Measurements from ENCODE around the gene SAXO1. TPM values are rescaled to one million over a fixed set of nuclear protein-coding genes. Genes with fewer than 3 reads are reported as not detected.

SAXO1 gene
- total RNA-seq, 1 donor from 2014 or later, result under 0.01 TPM

- Histone ChIP-seq H3K4me3 (ENCODE audit: low read depth, low read length) (no peak overlapping the region), H3K27me3 (ENCODE audit: control insufficient read depth, insufficient read depth, low read length) (no peaks in the 10 kb centered on the region), H3K36me3 (ENCODE audit: control insufficient read depth, insufficient read depth, low read length) (no peaks in the 10 kb centered on the region)
- TF ChIP-seq, protein P1, sequence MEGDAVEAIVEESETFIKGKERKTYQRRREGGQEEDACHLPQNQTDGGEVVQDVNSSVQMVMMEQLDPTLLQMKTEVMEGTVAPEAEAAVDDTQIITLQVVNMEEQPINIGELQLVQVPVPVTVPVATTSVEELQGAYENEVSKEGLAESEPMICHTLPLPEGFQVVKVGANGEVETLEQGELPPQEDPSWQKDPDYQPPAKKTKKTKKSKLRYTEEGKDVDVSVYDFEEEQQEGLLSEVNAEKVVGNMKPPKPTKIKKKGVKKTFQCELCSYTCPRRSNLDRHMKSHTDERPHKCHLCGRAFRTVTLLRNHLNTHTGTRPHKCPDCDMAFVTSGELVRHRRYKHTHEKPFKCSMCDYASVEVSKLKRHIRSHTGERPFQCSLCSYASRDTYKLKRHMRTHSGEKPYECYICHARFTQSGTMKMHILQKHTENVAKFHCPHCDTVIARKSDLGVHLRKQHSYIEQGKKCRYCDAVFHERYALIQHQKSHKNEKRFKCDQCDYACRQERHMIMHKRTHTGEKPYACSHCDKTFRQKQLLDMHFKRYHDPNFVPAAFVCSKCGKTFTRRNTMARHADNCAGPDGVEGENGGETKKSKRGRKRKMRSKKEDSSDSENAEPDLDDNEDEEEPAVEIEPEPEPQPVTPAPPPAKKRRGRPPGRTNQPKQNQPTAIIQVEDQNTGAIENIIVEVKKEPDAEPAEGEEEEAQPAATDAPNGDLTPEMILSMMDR (IDR thresholded peaks at IDR 0.05; ENCODE audit: insufficient read depth, low read length, poor library complexity, severe bottlenecking), result no peak
- DNase-seq (ENCODE audit: low read depth), result no peak
These were observed 43.9 kb downstream of the SAXO1 start for GRCh38 chr9:18989097-18989496.

DNA sequence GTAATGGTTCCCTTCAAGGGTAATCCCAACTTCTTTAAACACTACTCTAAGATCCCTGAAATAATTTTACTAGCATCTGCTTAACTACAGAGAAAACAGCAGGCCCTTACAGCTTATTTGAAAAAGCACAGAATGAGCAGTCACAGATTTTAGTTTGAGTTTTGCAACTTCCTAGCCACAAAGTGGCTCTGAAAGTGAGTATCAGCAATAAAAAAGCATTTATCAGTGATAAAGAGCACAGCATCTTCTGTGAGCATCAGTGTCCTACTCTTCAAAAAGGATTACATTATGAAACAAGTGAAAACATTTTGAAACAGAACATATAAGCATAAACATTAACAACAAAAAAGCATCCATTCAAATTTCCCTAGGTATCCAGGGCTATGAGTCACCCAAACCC is 45.0 kb downstream of the SAXO1 start:
- TF ChIP-seq, protein P1 (IDR thresholded peaks at IDR 0.05; ENCODE audit: insufficient read depth, low read length, poor library complexity, severe bottlenecking), result no peak
- no peaks in the 10 kb centered on the region for H3K27me3 ChIP-seq (ENCODE audit: control insufficient read depth, insufficient read depth, low read length)
- H3K36me3 ChIP-seq (ENCODE audit: control insufficient read depth, insufficient read depth, low read length), result no peaks in the 10 kb centered on the region
- no peak for DNase-seq (ENCODE audit: low read depth)
- H3K4me3 ChIP-seq (ENCODE audit: low read depth, low read length), result no peak overlapping the region

- H3K4me3 ChIP-seq (ENCODE audit: low read depth, low read length), result no peak overlapping the region
- no peaks in the 10 kb centered on the region for H3K36me3 ChIP-seq (ENCODE audit: control insufficient read depth, insufficient read depth, low read length)
- no peaks in the 10 kb centered on the region for H3K27me3 ChIP-seq (ENCODE audit: control insufficient read depth, insufficient read depth, low read length)
- TF ChIP-seq, protein P1 (IDR thresholded peaks at IDR 0.05; ENCODE audit: insufficient read depth, low read length, poor library complexity, severe bottlenecking), result no peak
- no peak for DNase-seq (ENCODE audit: low read depth)
These were observed 47.0 kb downstream of the SAXO1 start for GRCh38 chr9:18985996-18986395.

- TF ChIP-seq, protein P1 (IDR thresholded peaks at IDR 0.05; ENCODE audit: insufficient read depth, low read length, poor library complexity, severe bottlenecking), result no peak
- DNase-seq (ENCODE audit: low read depth), result no peak
- H3K27me3 ChIP-seq (ENCODE audit: control insufficient read depth, insufficient read depth, low read length), result no peaks in the 10 kb centered on the region
- no peak overlapping the region for H3K4me3 ChIP-seq (ENCODE audit: low read depth, low read length)
- H3K36me3 ChIP-seq (ENCODE audit: control insufficient read depth, insufficient read depth, low read length), result no peaks in the 10 kb centered on the region
These were observed 47.5 kb downstream of the SAXO1 start for GRCh38 chr9:18985464-18985951.

- Histone ChIP-seq H3K36me3 (ENCODE audit: control insufficient read depth, insufficient read depth, low read length) (no peaks in the 10 kb centered on the region), H3K27me3 (ENCODE audit: control insufficient read depth, insufficient read depth, low read length) (no peaks in the 10 kb centered on the region), H3K4me3 (ENCODE audit: low read depth, low read length) (no peak overlapping the region)
- no peak for DNase-seq (ENCODE audit: low read depth)
- TF ChIP-seq, protein P1 (IDR thresholded peaks at IDR 0.05; ENCODE audit: insufficient read depth, low read length, poor library complexity, severe bottlenecking), result no peak
These were observed 50.8 kb downstream of the SAXO1 start for GRCh38 chr9:18982262-18982620.

GRCh38 chr9:18981476-18982261 is 51.3 kb downstream of the SAXO1 start:
- TF ChIP-seq, protein P1 (IDR thresholded peaks at IDR 0.05; ENCODE audit: insufficient read depth, low read length, poor library complexity, severe bottlenecking), result no peak
- no peak overlapping the region for H3K4me3 ChIP-seq (ENCODE audit: low read depth, low read length)
- H3K27me3 ChIP-seq (ENCODE audit: control insufficient read depth, insufficient read depth, low read length), result no peaks in the 10 kb centered on the region
- no peak for DNase-seq (ENCODE audit: low read depth)
- no peaks in the 10 kb centered on the region for H3K36me3 ChIP-seq (ENCODE audit: control insufficient read depth, insufficient read depth, low read length)

Measured in kidney epithelial cell (primary cell).